GM12892 (cell line): ENCODE data around the gene PFN3.

ENCODE experiments used
- POLR2A ChIP-seq: IDR thresholded peaks from 2 replicates; pipeline ENCODE4 v1.6.1; 2011; ENCODE audit warnings: low read depth, low read length, control low read depth
- POLR2AphosphoS5 ChIP-seq: IDR thresholded peaks from 2 replicates; pipeline ENCODE4 v1.6.1; 2011; ENCODE audit warnings: low read depth, low read length, control low read depth
- TAF1 ChIP-seq: IDR thresholded peaks from 2 replicates; pipeline ENCODE4 v1.6.1; 2011; ENCODE audit warnings: low read depth, mild to moderate bottlenecking, control low read depth, low read length, borderline replicate concordance

DNA sequence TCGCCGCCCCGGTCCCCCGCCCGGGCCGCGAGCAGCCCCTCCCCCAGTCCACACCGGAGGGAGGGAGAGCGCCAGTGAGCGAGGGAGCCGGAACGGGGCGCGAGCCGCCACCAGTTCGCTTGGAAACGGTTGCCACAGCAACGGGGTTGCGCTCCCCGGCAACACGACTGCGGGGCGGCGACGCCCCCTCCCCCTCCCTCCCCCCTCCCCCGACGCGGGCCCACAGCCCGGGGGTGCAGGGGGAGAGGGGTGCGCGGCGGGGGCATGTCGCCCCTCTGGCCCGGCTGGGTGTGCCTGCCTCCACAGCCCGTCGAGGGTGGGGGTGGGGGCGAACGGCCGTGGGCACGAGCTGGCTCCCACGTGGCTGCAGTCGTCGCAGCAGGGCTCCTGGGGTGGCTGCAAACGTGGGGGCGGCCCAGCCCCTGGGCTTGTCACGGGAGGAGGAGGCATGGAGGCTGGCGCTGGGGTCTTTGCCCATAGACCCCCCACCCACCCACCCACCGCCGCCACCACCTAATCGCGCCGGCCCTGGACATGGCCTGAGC lies 46.7 kb upstream of the PFN3 start:
- TF ChIP-seq POLR2A (no peak), TAF1 (no peak), POLR2AphosphoS5 (no peak)
